Adrenal gland (tissue), 5 donors: ENCODE measurements around the gene SLC22A6.

ENCODE experiments used
- POLR2A ChIP-seq, 2 donors: fragments of 450-650 bp; IDR thresholded peaks; one replicate each; pipeline ENCODE4 v1.6.1; 2017; ENCODE audit warnings: antibody characterized with exemption in 2 of 2, mild to moderate bottlenecking in 2 of 2, moderate library complexity in 1 of 2
- TF ChIP-seq, protein P1 (sequence below), 6 experiments: fragments of 450-650 bp in 4 of 6; fragments of 200-600 bp in 2 of 6; sonication (generic) in 1 of 6; IDR thresholded peaks; 1 replicate in 5 of 6; 2 replicates in 1 of 6; pipeline versions ENCODE4 v1.5.1 to v1.8.0; 2016 to 2021; ENCODE audit warnings: antibody characterized with exemption in 6 of 6, mild to moderate bottlenecking in 2 of 6, moderate library complexity in 1 of 6
- donor health status: DM: no; HTN: no; CAD: no.

DNA sequence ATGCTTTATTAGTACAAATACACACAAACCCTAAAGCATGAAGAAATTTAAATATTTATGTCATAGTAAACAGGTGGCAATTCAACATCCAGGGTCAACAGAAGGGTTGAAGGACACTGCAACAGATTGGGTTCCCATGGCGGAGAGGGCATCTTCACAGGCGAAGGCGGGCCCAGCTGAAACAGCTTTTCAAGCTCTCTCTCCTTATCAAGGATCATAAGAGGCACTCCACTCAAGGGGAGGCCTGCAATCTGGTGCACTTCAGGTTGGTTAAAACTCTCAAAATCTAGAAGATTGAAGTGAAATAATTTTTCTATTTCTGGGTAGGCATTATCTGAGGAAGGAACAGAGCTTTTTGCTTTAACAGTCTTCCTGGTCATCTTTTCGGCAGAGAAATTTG is 47.7 kb upstream of the SLC22A6 start:
- no peak for TF ChIP-seq POLR2A (IDR thresholded peaks at IDR 0.05)
- TF ChIP-seq, protein P1, sequence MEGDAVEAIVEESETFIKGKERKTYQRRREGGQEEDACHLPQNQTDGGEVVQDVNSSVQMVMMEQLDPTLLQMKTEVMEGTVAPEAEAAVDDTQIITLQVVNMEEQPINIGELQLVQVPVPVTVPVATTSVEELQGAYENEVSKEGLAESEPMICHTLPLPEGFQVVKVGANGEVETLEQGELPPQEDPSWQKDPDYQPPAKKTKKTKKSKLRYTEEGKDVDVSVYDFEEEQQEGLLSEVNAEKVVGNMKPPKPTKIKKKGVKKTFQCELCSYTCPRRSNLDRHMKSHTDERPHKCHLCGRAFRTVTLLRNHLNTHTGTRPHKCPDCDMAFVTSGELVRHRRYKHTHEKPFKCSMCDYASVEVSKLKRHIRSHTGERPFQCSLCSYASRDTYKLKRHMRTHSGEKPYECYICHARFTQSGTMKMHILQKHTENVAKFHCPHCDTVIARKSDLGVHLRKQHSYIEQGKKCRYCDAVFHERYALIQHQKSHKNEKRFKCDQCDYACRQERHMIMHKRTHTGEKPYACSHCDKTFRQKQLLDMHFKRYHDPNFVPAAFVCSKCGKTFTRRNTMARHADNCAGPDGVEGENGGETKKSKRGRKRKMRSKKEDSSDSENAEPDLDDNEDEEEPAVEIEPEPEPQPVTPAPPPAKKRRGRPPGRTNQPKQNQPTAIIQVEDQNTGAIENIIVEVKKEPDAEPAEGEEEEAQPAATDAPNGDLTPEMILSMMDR (IDR thresholded peaks at IDR 0.05): no peak
